Aorta (tissue), 5 donors: ENCODE data around the gene PRKRIP1. TPM values are rescaled to one million over a fixed set of nuclear protein-coding genes. Genes with fewer than 3 reads are reported as not detected.
"Not testable (repeated sequence)": the region's sequence is repeated elsewhere in the genome, so short reads cannot be mapped to it uniquely, and the experiment has no call there.

ENCODE experiments used
- ATAC-seq: fragments of 200-7000 bp; cut with Tn5 transposase; one replicate; pipeline ENCODE4 v1.9.1; 2022; ENCODE audit warnings: moderate library complexity; ENCODE audit not compliant: low FRiP score
- DNase-seq, 2 donors: peaks; one replicate each; pipeline ENCODE4 v3.0.0-alpha.2; 2020
- H3K27ac ChIP-seq, 2 donors: one replicate each; pipeline ENCODE4 v1.5.1; 2013; ENCODE audit warnings: low read length in 2 of 2, mild to moderate bottlenecking in 2 of 2, moderate library complexity in 2 of 2, control low read depth in 1 of 2, inconsistent platforms in 1 of 2, low read depth in 1 of 2
- H3K27me3 ChIP-seq, 2 donors: one replicate each; pipeline ENCODE4 v1.6.1; 2013; ENCODE audit warnings: control low read depth in 1 of 2, low read length in 1 of 2, mild to moderate bottlenecking in 1 of 2, moderate library complexity in 1 of 2; ENCODE audit not compliant: insufficient read depth in 2 of 2, control insufficient read depth in 1 of 2
- H3K36me3 ChIP-seq, 2 donors: one replicate each; pipeline ENCODE4 v1.6.1; 2013; ENCODE audit warnings: control low read depth in 1 of 2, low read length in 1 of 2, mild to moderate bottlenecking in 1 of 2; ENCODE audit not compliant: insufficient read depth in 2 of 2, control insufficient read depth in 1 of 2
- H3K4me1 ChIP-seq, 2 donors: one replicate each; pipeline ENCODE4 v1.6.1; 2013; ENCODE audit warnings: low read length in 2 of 2, control low read depth in 1 of 2, mild to moderate bottlenecking in 1 of 2, moderate library complexity in 1 of 2; ENCODE audit not compliant: insufficient read depth in 2 of 2, control insufficient read depth in 1 of 2
- H3K4me3 ChIP-seq, 2 donors: one replicate each; pipeline ENCODE4 v1.5.1; 2013; ENCODE audit warnings: low read length in 2 of 2, control low read depth in 1 of 2, mild to moderate bottlenecking in 1 of 2
- H3K9me3 ChIP-seq: one replicate; pipeline ENCODE4 v1.6.1; 2013; ENCODE audit warnings: mild to moderate bottlenecking, low read length; ENCODE audit not compliant: control insufficient read depth
- WGBS, 2 donors: extraction: QIAGEN DNeasy Blood & Tissue Kit; methylation state at CpG; one replicate each; pipeline ENCODE4 v1.1.7; 2013; 5-methylcytosine and 5-hydroxymethylcytosine counted together
- intact Hi-C, 2 donors: fragments of 100-400 bp; cut with DNase I; formaldehyde crosslinking; loops; one replicate each; pipeline versions ENCODE4 v1.14.2 to v1.15.0; 2022
- microRNA-seq, 2 donors: library from miRNA; unstranded; fragments of <30 nt; microRNA quantifications; one replicate each; pipeline ENCODE4 v1.2.0, GENCODE V29; 2020
- polyA plus RNA-seq, 2 donors: library from polyadenylated mRNA; stranded (reverse); fragments of 200-250 nt; gene quantifications; one replicate each; pipeline ENCODE4 v1.2.3, GENCODE V29; 2013
- total RNA-seq, 2 donors: library from RNA; stranded (reverse); fragmentation: NEBNext Ultra II Directional; extraction: Animal tissue kit (Norgen Biotek cat#: 25700); gene quantifications; one replicate each; pipeline ENCODE4 v1.2.1, GENCODE V29; 2021
- donor health status: healthy with polysubstance abuse.
- donor health status: Bipolar disorder and iron deficiency.
- donor health status: DM: no; HTN: no; CAD: no.
- donor health status: DM: no; HTN: no; CAD: no.
- donor health status: DM: yes; HTN: yes; CAD: no.

The PRKRIP1 gene
- total and polyA plus RNA-seq, 4 donors: 14.9 to 66.5 (median 22.5) TPM

DNA sequence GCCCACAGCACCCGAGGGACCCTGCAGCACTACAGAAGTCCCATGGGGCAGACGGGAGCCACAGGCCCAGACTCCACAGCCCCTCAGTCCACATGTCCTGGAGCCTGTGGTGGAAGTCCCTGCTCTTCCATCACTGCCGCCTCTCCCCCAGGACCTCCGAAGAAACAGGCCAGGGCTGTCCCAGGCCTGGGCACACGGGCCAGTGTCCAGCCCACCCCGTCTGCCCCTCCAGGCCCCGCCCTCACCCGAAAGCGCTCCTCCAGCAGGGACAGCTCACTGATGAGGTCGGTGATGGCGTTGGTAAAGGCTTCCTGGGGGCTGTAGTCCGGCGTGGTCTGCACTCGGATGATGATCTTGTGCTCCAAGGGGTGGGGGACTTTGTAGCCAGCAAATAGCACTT lies 78.0 kb downstream of the PRKRIP1 start:
- H3K4me3 ChIP-seq, H3K4me1 ChIP-seq, H3K27ac ChIP-seq, ATAC-seq, H3K9me3 ChIP-seq, H3K27me3 ChIP-seq, H3K36me3 ChIP-seq, intact Hi-C loops: not testable (repeated sequence)
- 73 to 81% methylated on average over 3 to 12 of the region's 14 CpGs for WGBS, 2 donors
- DNase-seq: peak; percentile 17 to 67

DNA sequence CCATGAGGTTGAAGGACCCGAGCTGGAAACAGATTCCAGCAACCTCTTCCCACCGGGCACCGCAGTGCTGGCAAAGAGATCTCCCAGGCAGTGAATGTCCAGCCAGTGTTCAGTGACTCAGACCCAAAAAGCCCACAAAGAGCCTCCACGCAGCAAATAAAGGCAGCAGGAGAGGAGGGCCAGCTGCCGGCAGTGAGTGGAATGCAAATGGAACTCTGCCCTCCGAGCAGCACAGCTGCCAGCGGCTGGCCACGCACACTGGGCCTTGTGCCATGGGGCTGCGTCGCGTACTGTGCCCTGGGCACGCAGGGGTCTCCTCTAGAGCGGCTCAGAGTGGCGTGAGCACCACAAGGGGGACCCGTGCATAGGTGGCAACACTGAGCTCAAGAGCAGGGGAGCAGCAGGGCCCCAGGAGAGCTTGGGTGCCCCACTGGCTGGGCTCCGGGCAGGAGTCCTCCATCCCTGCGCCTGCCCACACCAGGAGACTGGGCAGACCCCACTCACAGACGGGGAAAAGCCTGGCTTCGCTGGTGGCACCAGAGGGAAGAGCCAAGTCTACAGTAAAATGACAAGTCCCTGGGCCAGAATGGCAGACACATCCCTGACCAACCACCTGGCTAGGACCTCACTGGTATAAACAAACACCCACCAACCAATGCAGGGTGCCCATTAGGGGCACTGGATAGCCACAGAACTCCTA lies 78.7 kb downstream of the PRKRIP1 start:
- H3K27ac ChIP-seq, H3K36me3 ChIP-seq, H3K27me3 ChIP-seq, H3K9me3 ChIP-seq, intact Hi-C loops, ATAC-seq, H3K4me3 ChIP-seq, H3K4me1 ChIP-seq: not testable (repeated sequence)
- WGBS, 2 donors: 63 to 71% methylated on average over 8 to 12 of the region's 19 CpGs
- DNase-seq: peak in 1 of 2 donors; percentile 16

Small RNA genes within 50 kb of the gene (microRNA-seq; reads per million reads assigned to microRNA genes)
- gene MIR4467: 0 reads per million in 2 donors
- gene MIR5090: 0 to 3.6 reads per million in 2 donors
- 0 reads per million in 2 donors for gene MIR548O

Other genes starting within 250 kb of the PRKRIP1 start
- 10 to 100 TPM in 1 of 2 donors, 1 to 10 TPM in 1; 5.5 to 15.6 TPM for gene SH2B2, start 109.5 kb upstream of the PRKRIP1 start, total RNA-seq
- 1 to 10 TPM in 1 of 2 donors, under 1 TPM in 1; 0.50 to 2.4 TPM for gene SH2B2, start 109.5 kb upstream of the PRKRIP1 start, polyA plus RNA-seq
- gene SPDYE6, start 39.9 kb upstream of the PRKRIP1 start, total RNA-seq: not detected
- under 1 TPM in 1 of 2 donors, not detected in 1; 0.31 TPM for gene SPDYE6, start 39.9 kb upstream of the PRKRIP1 start, polyA plus RNA-seq
- 10 to 100 TPM; 17.8 to 25.5 TPM for gene ORAI2, start 37.2 kb downstream of the PRKRIP1 start, total RNA-seq
- 1 to 10 TPM; 3.1 to 7.4 TPM for gene ORAI2, start 37.2 kb downstream of the PRKRIP1 start, polyA plus RNA-seq
- 1 to 10 TPM; 6.1 to 8.7 TPM for gene ALKBH4, start 68.5 kb downstream of the PRKRIP1 start, total RNA-seq
- 10 to 100 TPM in 1 of 2 donors, 1 to 10 TPM in 1; 9.1 to 10.2 TPM for gene ALKBH4, start 68.5 kb downstream of the PRKRIP1 start, polyA plus RNA-seq
- 1 to 10 TPM; 8.6 to 9.4 TPM for gene LRWD1, start 68.6 kb downstream of the PRKRIP1 start, total RNA-seq
- 10 to 100 TPM; 13.4 to 16.5 TPM for gene LRWD1, start 68.6 kb downstream of the PRKRIP1 start, polyA plus RNA-seq
- 10 to 100 TPM; 29.6 to 35.9 TPM for gene POLR2J, start 82.6 kb downstream of the PRKRIP1 start, total RNA-seq
- gene POLR2J, start 82.6 kb downstream of the PRKRIP1 start, polyA plus RNA-seq: 10 to 100 TPM; 90.0 to 92.9 TPM
- gene RASA4B, start 121.4 kb downstream of the PRKRIP1 start, total RNA-seq: 10 to 100 TPM; 44.1 to 81.9 TPM
- gene RASA4B, start 121.4 kb downstream of the PRKRIP1 start, polyA plus RNA-seq: 10 to 100 TPM; 14.4 to 50.9 TPM
- gene UPK3BL2, start 147.3 kb downstream of the PRKRIP1 start, total RNA-seq: 10 to 100 TPM; 19.5 to 41.7 TPM
- gene UPK3BL2, start 147.3 kb downstream of the PRKRIP1 start, polyA plus RNA-seq: 10 to 100 TPM in 1 of 2 donors, 1 to 10 TPM in 1; 4.0 to 27.5 TPM
- gene SPDYE2, start 154.9 kb downstream of the PRKRIP1 start, total RNA-seq: not detected
- not detected for gene SPDYE2, start 154.9 kb downstream of the PRKRIP1 start, polyA plus RNA-seq
- gene POLR2J3, start 176.2 kb downstream of the PRKRIP1 start, total RNA-seq: 10 to 100 TPM; 27.5 to 69.9 TPM
- 10 to 100 TPM; 35.4 to 64.7 TPM for gene POLR2J3, start 176.2 kb downstream of the PRKRIP1 start, polyA plus RNA-seq
- gene RASA4, start 220.4 kb downstream of the PRKRIP1 start, total RNA-seq: 100 to 1,000 TPM; 133 to 354 TPM
- gene RASA4, start 220.4 kb downstream of the PRKRIP1 start, polyA plus RNA-seq: 10 to 100 TPM; 19.2 to 62.0 TPM
- gene UPK3BL1, start 246.4 kb downstream of the PRKRIP1 start, total RNA-seq: 10 to 100 TPM in 1 of 2 donors, 1 to 10 TPM in 1; 7.5 to 28.4 TPM
- gene UPK3BL1, start 246.4 kb downstream of the PRKRIP1 start, polyA plus RNA-seq: 100 to 1,000 TPM in 1 of 2 donors, 10 to 100 TPM in 1; 21.0 to 142 TPM